GM19238 (cell line): ENCODE data around the gene SMIM20.

Source experiments
- DNase-seq: peaks from one replicate; pipeline ENCODE4 v3.0.0; 2011; ENCODE audit warnings: low spot score; ENCODE audit not compliant: insufficient read length

The SMIM20 gene

GRCh38 chr4:25953740-25954139 lies 39.7 kb downstream of the SMIM20 start:
- DNase-seq, result no peak

- DNase-seq, result no peak
Observed at GRCh38 chr4:25954293-25954904, 40.4 kb downstream of the SMIM20 start.

- DNase-seq, result no peak
Observed at GRCh38 chr4:25955705-25956104, 41.7 kb downstream of the SMIM20 start.

- DNase-seq, result no peak
Observed at GRCh38 chr4:25956260-25956659, 42.2 kb downstream of the SMIM20 start.

- DNase-seq, result no peak
Observed at GRCh38 chr4:25958110-25958509, 44.1 kb downstream of the SMIM20 start.

GRCh38 chr4:25962393-25962792 lies 48.4 kb downstream of the SMIM20 start:
- no peak for DNase-seq

GRCh38 chr4:25965629-25966028 lies 51.6 kb downstream of the SMIM20 start:
- DNase-seq, result no peak

- no peak for DNase-seq
Observed at GRCh38 chr4:25966171-25966570, 52.2 kb downstream of the SMIM20 start.

- no peak for DNase-seq
Observed at GRCh38 chr4:25969374-25970155, 55.5 kb downstream of the SMIM20 start.

- DNase-seq, result no peak
Observed at GRCh38 chr4:25970226-25970675, 56.2 kb downstream of the SMIM20 start.

- no peak for DNase-seq
Observed at GRCh38 chr4:25970691-25971432, 56.8 kb downstream of the SMIM20 start.

- DNase-seq, result no peak
Observed at GRCh38 chr4:25972366-25972765, 58.3 kb downstream of the SMIM20 start.

- DNase-seq, result no peak
Observed at GRCh38 chr4:25972984-25973745, 59.1 kb downstream of the SMIM20 start.

GRCh38 chr4:25976780-25977179 lies 62.8 kb downstream of the SMIM20 start:
- DNase-seq, result no peak

- DNase-seq, result no peak
Observed at GRCh38 chr4:25977397-25978170, 63.6 kb downstream of the SMIM20 start.

GRCh38 chr4:25978327-25978726 lies 64.3 kb downstream of the SMIM20 start:
- no peak for DNase-seq
